AG04449 (cell line): ENCODE measurements around the gene KRT84.
A peak's percentile ranks its signal among the peaks of the same experiment; 100 is the strongest.

Experiments
- CTCF ChIA-PET: fragments of 350-600 bp; formaldehyde crosslinking; extraction: SDS; loops from one replicate; lab custom pipeline; 2021; ENCODE audit warnings: antibody characterized with exemption; lab: Yijun Ruan, JAX
- POLR2A ChIA-PET: fragments of 400-600, 350-600 bp; formaldehyde crosslinking; extraction: SDS; loops from one replicate; lab custom pipeline; 2020; ENCODE audit warnings: antibody characterized with exemption, inconsistent platforms; lab: Yijun Ruan, JAX
- DNase-seq: peaks from one replicate; pipeline ENCODE4 v3.0.0-alpha.2; 2010; ENCODE audit warnings: low read depth, low spot score
- H3K4me3 ChIP-seq: 2 replicates; pipeline ENCODE4 v1.5.1; 2011; ENCODE audit warnings: low read depth, mild to moderate bottlenecking, control low read depth, low read length
- CTCF ChIP-seq: IDR thresholded peaks from one replicate; pipeline ENCODE4 v1.5.1; 2011; ENCODE audit warnings: mild to moderate bottlenecking, moderate library complexity, low read length, control low read depth, inconsistent platforms; ENCODE audit not compliant: insufficient read depth; ENCODE audit errors: missing control alignments

KRT84 gene

GRCh38 chr12:52400906-52401305 lies 15.5 kb upstream of the KRT84 start:
- no peak for TF ChIP-seq CTCF
- no peak for DNase-seq
- ChIA-PET POLR2A (no interaction called here), CTCF (interaction anchor here (0.9 to 1.5 kb wide), 5 partner anchors 9 to 483 kb away, joined by 3 to 5 read pairs (median 3); no protein-coding TSS in a partner anchor)
- no peak overlapping the region for H3K4me3 ChIP-seq

DNA sequence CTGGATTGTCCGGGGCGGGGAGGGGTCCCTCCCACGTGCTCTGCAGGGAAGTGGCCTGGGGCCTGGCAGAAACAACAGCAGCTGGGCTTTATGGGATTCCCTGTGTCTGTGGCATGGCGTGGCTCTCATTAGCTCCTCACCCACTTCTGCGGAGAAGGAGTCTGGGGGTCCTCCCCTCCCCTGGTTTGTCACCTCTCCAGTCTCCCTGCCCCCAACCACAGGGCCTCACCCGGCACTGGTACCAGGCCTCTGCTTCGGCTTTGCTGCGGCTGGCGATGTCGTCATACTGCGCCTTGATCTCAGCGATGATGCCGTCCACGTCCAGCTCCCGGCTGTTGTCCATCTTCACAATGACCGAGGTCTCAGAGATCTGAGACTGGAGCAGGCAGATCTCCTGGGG lies 14.3 kb upstream of the KRT84 start:
- no peak for TF ChIP-seq CTCF
- CTCF ChIA-PET = interaction anchor here (0.7 to 2.7 kb wide), 4 partner anchors 8 to 38 kb away, joined by 3 to 9 read pairs (median 4); no protein-coding TSS in a partner anchor
- POLR2A ChIA-PET = no interaction called here
- H3K4me3 ChIP-seq = no peak overlapping the region
- DNase-seq = no peak

DNA sequence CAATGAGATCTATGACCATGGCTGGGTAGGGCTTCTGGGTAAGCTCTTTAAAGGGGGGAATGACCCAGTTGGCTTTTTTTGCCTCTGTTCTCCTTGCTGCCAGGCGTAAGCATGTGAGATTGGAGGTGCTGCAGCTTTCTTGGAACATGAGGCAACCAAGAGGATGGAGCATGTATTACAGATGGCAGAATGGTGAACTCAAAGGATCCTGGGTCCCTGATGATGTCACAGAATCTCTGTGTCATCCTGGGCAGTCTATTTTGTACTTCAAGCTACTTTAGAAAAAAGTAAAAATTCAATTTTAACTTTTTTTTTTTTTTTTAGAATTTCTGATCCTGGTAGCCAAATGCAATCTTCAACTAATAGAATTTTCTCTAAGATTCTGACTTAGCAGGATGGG lies 12.7 kb upstream of the KRT84 start:
- CTCF ChIA-PET = interaction anchor here (0.8 to 2.7 kb wide), 6 partner anchors 12 to 481 kb away, joined by 3 to 9 read pairs (median 4); no protein-coding TSS in a partner anchor
- no peak for TF ChIP-seq CTCF
- H3K4me3 ChIP-seq = no peak overlapping the region
- POLR2A ChIA-PET = no interaction called here
- no peak for DNase-seq

- no peak for TF ChIP-seq CTCF
- no peak for DNase-seq
- ChIA-PET POLR2A (no interaction called here), CTCF (interaction anchor here (0.7 to 7.1 kb wide), 8 partner anchors 18 to 483 kb away, joined by 3 to 66 read pairs (median 3); no protein-coding TSS in a partner anchor)
- H3K4me3 ChIP-seq = no peak overlapping the region
These were observed 11.2 kb upstream of the KRT84 start for GRCh38 chr12:52396656-52397055.

GRCh38 chr12:52395761-52396434 lies 10.4 kb upstream of the KRT84 start:
- peak; percentile 33 for DNase-seq
- ChIA-PET POLR2A (no interaction called here), CTCF (interaction anchor here (0.7 to 7.1 kb wide), 14 partner anchors 9 to 484 kb away, joined by 3 to 66 read pairs (median 4); partner anchors contain the start of gene KRT84)
- TF ChIP-seq CTCF = peak; percentile 2
- no peak overlapping the region for H3K4me3 ChIP-seq

DNA sequence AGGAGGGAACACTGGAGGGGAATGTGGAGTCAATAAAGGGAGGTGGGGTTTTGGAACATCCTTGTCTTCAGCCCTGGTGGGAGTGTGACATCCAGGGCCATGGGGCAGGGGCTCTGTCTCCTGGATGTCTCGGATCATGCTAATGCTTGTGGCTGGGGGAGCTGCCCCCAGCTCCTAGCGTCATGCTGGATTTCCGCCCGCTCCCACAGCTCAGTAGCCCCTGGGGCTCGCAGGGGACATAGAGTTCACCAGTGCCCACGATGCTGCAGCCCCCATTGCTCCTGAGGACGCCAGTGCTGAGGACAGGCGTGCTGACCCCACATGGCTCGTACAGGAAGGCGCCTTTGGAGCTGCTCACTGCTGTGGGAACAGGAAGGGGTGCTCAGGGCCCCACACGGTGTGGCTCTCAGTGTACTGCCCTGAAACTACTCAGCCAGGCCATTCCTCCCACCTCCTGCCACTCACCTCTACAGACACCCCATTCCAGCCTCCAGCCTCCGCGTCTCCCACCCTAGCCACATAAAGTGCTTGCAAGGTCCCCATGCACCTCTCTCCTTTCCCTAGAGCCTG lies 9.5 kb upstream of the KRT84 start:
- no peak overlapping the region for H3K4me3 ChIP-seq
- TF ChIP-seq CTCF = no peak
- CTCF ChIA-PET = interaction anchor here (0.9 to 7.1 kb wide), 11 partner anchors 9 to 490 kb away, joined by 3 to 66 read pairs (median 4); partner anchors contain the start of gene KRT84
- no peak for DNase-seq
- POLR2A ChIA-PET = no interaction called here
